ENCODE measurements around the gene MOBP.
"Not testable (repeated sequence)": the region's sequence is repeated elsewhere in the genome, so short reads cannot be mapped to it uniquely, and the experiment has no call there.

The MOBP gene

GRCh38 chr3:39438880-39439279, 28.6 kb upstream of the MOBP start:
- Mint-ChIP-seq H3K36me3 (ENCODE audit: low read depth) (no peaks in the 10 kb centered on the region), H3K4me1 (ENCODE audit: low read depth) (no peaks in the 10 kb centered on the region), H3K27ac (no peak overlapping the region), H3K4me3 (no peak overlapping the region), H3K9me3 (no peaks in the 10 kb centered on the region), H3K27me3 (ENCODE audit: low read depth) (peaks cover 6% of the 10 kb centered on the region)
- no peak for DNase-seq (ENCODE audit: low spot score)

- peaks cover 7% of the 10 kb centered on the region for H3K27me3 Mint-ChIP-seq (ENCODE audit: low read depth)
- H3K4me1 Mint-ChIP-seq (ENCODE audit: low read depth) = no peaks in the 10 kb centered on the region
- H3K36me3 Mint-ChIP-seq (ENCODE audit: low read depth) = no peaks in the 10 kb centered on the region
- no peak overlapping the region for H3K27ac Mint-ChIP-seq
- no peaks in the 10 kb centered on the region for H3K9me3 Mint-ChIP-seq
- H3K4me3 Mint-ChIP-seq = no peak overlapping the region
- DNase-seq (ENCODE audit: low spot score) = no peak
These were observed 27.2 kb upstream of the MOBP start for GRCh38 chr3:39440316-39440715.

GRCh38 chr3:39443530-39443929, 23.9 kb upstream of the MOBP start:
- Mint-ChIP-seq H3K36me3 (ENCODE audit: low read depth) (no peaks in the 10 kb centered on the region), H3K27ac (no peak overlapping the region), H3K4me3 (no peak overlapping the region), H3K27me3 (ENCODE audit: low read depth) (peaks cover 9% of the 10 kb centered on the region), H3K9me3 (no peaks in the 10 kb centered on the region), H3K4me1 (ENCODE audit: low read depth) (no peaks in the 10 kb centered on the region)
- DNase-seq (ENCODE audit: low spot score) = no peak

GRCh38 chr3:39445927-39446326, 21.6 kb upstream of the MOBP start:
- no peaks in the 10 kb centered on the region for H3K36me3 Mint-ChIP-seq (ENCODE audit: low read depth)
- no peaks in the 10 kb centered on the region for H3K4me1 Mint-ChIP-seq (ENCODE audit: low read depth)
- H3K27ac Mint-ChIP-seq = no peak overlapping the region
- DNase-seq (ENCODE audit: low spot score) = no peak
- no peaks in the 10 kb centered on the region for H3K9me3 Mint-ChIP-seq
- peaks cover 11% of the 10 kb centered on the region for H3K27me3 Mint-ChIP-seq (ENCODE audit: low read depth)
- H3K4me3 Mint-ChIP-seq = no peak overlapping the region

- DNase-seq (ENCODE audit: low spot score) = no peak
- H3K4me3 Mint-ChIP-seq = no peak overlapping the region
- H3K9me3 Mint-ChIP-seq = no peaks in the 10 kb centered on the region
- H3K27ac Mint-ChIP-seq = no peak overlapping the region
- H3K27me3 Mint-ChIP-seq (ENCODE audit: low read depth) = peaks cover 13% of the 10 kb centered on the region
- no peaks in the 10 kb centered on the region for H3K36me3 Mint-ChIP-seq (ENCODE audit: low read depth)
- no peaks in the 10 kb centered on the region for H3K4me1 Mint-ChIP-seq (ENCODE audit: low read depth)
These were observed 21.0 kb upstream of the MOBP start for GRCh38 chr3:39446444-39446843.

- H3K9me3 Mint-ChIP-seq = no peaks in the 10 kb centered on the region
- no peaks in the 10 kb centered on the region for H3K36me3 Mint-ChIP-seq (ENCODE audit: low read depth)
- H3K4me1 Mint-ChIP-seq (ENCODE audit: low read depth) = no peaks in the 10 kb centered on the region
- no peak overlapping the region for H3K4me3 Mint-ChIP-seq
- peak; percentile 49 for DNase-seq (ENCODE audit: low spot score)
- peaks cover 22% of the 10 kb centered on the region for H3K27me3 Mint-ChIP-seq (ENCODE audit: low read depth)
- no peak overlapping the region for H3K27ac Mint-ChIP-seq
These were observed 19.6 kb upstream of the MOBP start for GRCh38 chr3:39447637-39448483.

GRCh38 chr3:39448506-39449233, 18.8 kb upstream of the MOBP start:
- no peak for DNase-seq (ENCODE audit: low spot score)
- H3K27me3 Mint-ChIP-seq (ENCODE audit: low read depth) = peaks cover 27% of the 10 kb centered on the region
- H3K27ac Mint-ChIP-seq = no peak overlapping the region
- no peak overlapping the region for H3K4me3 Mint-ChIP-seq
- H3K36me3 Mint-ChIP-seq (ENCODE audit: low read depth) = no peaks in the 10 kb centered on the region
- no peaks in the 10 kb centered on the region for H3K4me1 Mint-ChIP-seq (ENCODE audit: low read depth)
- no peaks in the 10 kb centered on the region for H3K9me3 Mint-ChIP-seq

- Mint-ChIP-seq H3K9me3 (no peaks in the 10 kb centered on the region), H3K36me3 (ENCODE audit: low read depth) (no peaks in the 10 kb centered on the region), H3K27me3 (ENCODE audit: low read depth) (peaks cover 26% of the 10 kb centered on the region), H3K27ac (no peak overlapping the region), H3K4me1 (ENCODE audit: low read depth) (no peaks in the 10 kb centered on the region), H3K4me3 (no peak overlapping the region)
- no peak for DNase-seq (ENCODE audit: low spot score)
These were observed 17.7 kb upstream of the MOBP start for GRCh38 chr3:39449796-39450195.

- no peaks in the 10 kb centered on the region for H3K4me1 Mint-ChIP-seq (ENCODE audit: low read depth)
- peaks cover 19% of the 10 kb centered on the region for H3K27me3 Mint-ChIP-seq (ENCODE audit: low read depth)
- H3K27ac Mint-ChIP-seq = no peak overlapping the region
- H3K9me3 Mint-ChIP-seq = no peaks in the 10 kb centered on the region
- no peak overlapping the region for H3K4me3 Mint-ChIP-seq
- no peaks in the 10 kb centered on the region for H3K36me3 Mint-ChIP-seq (ENCODE audit: low read depth)
- DNase-seq (ENCODE audit: low spot score) = no peak
These were observed 14.3 kb upstream of the MOBP start for GRCh38 chr3:39453134-39453533.

- not testable (repeated sequence) for H3K36me3 Mint-ChIP-seq (ENCODE audit: low read depth); H3K9me3 Mint-ChIP-seq; H3K4me1 Mint-ChIP-seq (ENCODE audit: low read depth); H3K4me3 Mint-ChIP-seq; H3K27ac Mint-ChIP-seq; DNase-seq (ENCODE audit: low spot score)
- H3K27me3 Mint-ChIP-seq (ENCODE audit: low read depth) = peaks cover 19% of the 10 kb centered on the region
These were observed 13.6 kb upstream of the MOBP start for GRCh38 chr3:39453872-39454271.

- no peaks in the 10 kb centered on the region for H3K36me3 Mint-ChIP-seq (ENCODE audit: low read depth)
- H3K27ac Mint-ChIP-seq = no peak overlapping the region
- DNase-seq (ENCODE audit: low spot score) = no peak
- no peaks in the 10 kb centered on the region for H3K4me1 Mint-ChIP-seq (ENCODE audit: low read depth)
- H3K4me3 Mint-ChIP-seq = no peak overlapping the region
- no peaks in the 10 kb centered on the region for H3K9me3 Mint-ChIP-seq
- H3K27me3 Mint-ChIP-seq (ENCODE audit: low read depth) = peaks cover 19% of the 10 kb centered on the region
These were observed 12.8 kb upstream of the MOBP start for GRCh38 chr3:39454591-39455217.

- Mint-ChIP-seq H3K4me1 (ENCODE audit: low read depth) (no peaks in the 10 kb centered on the region), H3K27ac (no peak overlapping the region), H3K4me3 (no peak overlapping the region), H3K36me3 (ENCODE audit: low read depth) (no peaks in the 10 kb centered on the region), H3K9me3 (no peaks in the 10 kb centered on the region), H3K27me3 (ENCODE audit: low read depth) (peaks cover 14% of the 10 kb centered on the region)
- DNase-seq (ENCODE audit: low spot score) = no peak
These were observed 11.3 kb upstream of the MOBP start for GRCh38 chr3:39456159-39456558.

- no peaks in the 10 kb centered on the region for H3K36me3 Mint-ChIP-seq (ENCODE audit: low read depth)
- H3K27me3 Mint-ChIP-seq (ENCODE audit: low read depth) = peaks cover 7% of the 10 kb centered on the region
- H3K4me3 Mint-ChIP-seq = no peak overlapping the region
- DNase-seq (ENCODE audit: low spot score) = no peak
- H3K4me1 Mint-ChIP-seq (ENCODE audit: low read depth) = no peaks in the 10 kb centered on the region
- H3K9me3 Mint-ChIP-seq = no peaks in the 10 kb centered on the region
- no peak overlapping the region for H3K27ac Mint-ChIP-seq
These were observed 10.1 kb upstream of the MOBP start for GRCh38 chr3:39457361-39457760.

GRCh38 chr3:39458579-39458978, 8.9 kb upstream of the MOBP start:
- not testable (repeated sequence) for H3K4me3 Mint-ChIP-seq; H3K4me1 Mint-ChIP-seq (ENCODE audit: low read depth); H3K27me3 Mint-ChIP-seq (ENCODE audit: low read depth); DNase-seq (ENCODE audit: low spot score); H3K27ac Mint-ChIP-seq; H3K36me3 Mint-ChIP-seq (ENCODE audit: low read depth); H3K9me3 Mint-ChIP-seq
